ENCODE data around the gene KRTAP9-6. TPM values are rescaled to one million over a fixed set of nuclear protein-coding genes. Genes with fewer than 3 reads are reported as not detected.
"Not testable (repeated sequence)": the region's sequence is repeated elsewhere in the genome, so short reads cannot be mapped to it uniquely, and the experiment has no call there.

The KRTAP9-6 gene
- total and polyA plus RNA-seq, 2 donors (not counting 1 experiment from before 2014, with no cell fraction given): not detected

DNA sequence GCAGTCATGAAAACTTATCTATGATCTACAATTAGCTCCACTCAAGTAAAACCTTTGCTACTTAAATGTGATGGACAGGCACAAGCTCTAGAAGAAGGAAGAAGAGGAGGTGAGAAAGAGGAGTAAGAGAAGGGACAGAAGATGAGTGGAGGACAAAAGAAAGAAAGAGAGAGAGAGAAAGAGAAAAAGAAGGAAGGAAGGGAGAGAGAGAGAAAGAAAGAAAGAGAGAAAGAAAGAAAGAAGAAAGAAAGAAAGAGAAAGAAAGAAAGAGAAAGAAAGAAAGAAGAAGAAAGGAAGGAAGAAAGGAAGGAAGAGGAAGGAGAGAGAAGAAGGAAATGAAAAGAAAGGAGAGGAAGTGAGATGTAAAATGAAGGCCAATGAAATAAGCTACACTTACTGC, 35.1 kb upstream of the KRTAP9-6 start:
- peaks cover 2% of the 10 kb centered on the region for H3K4me1 Mint-ChIP-seq
- no peak overlapping the region for H3K27ac Mint-ChIP-seq
- Histone ChIP-seq H3K4me3 (ENCODE audit: control extremely low read depth in 1 of 5, extremely low read depth in 1 of 5, insufficient read depth in 1 of 5, low read depth in 2 of 5, low read length in 4 of 5) (no peak overlapping the region), H3K27me3 (replicated peaks in 1 of 4; ENCODE audit: control extremely low read depth in 1 of 4, control insufficient read depth in 3 of 4, insufficient read depth in 4 of 4, low read length in 3 of 4) (no peaks in the 10 kb centered on the region), H3K4me2 (replicated peaks; ENCODE audit: low read depth, low read length, poor library complexity, severe bottlenecking) (no peak overlapping the region), H4K20me1 (ENCODE audit: control insufficient read depth, insufficient read depth, low read length, poor library complexity, severe bottlenecking) (no peaks in the 10 kb centered on the region), H3K27ac (ENCODE audit: low read length in 2 of 2) (no peak overlapping the region), H3K36me3 (replicated peaks in 1 of 2; ENCODE audit: control extremely low read depth in 1 of 2, control insufficient read depth in 1 of 2, extremely low read depth in 1 of 2, insufficient read depth in 2 of 2, low read length in 1 of 2) (no peaks in the 10 kb centered on the region), H3K79me2 (ENCODE audit: control insufficient read depth, insufficient read depth, low read length) (no peaks in the 10 kb centered on the region), H3K9me3 (ENCODE audit: control extremely low read depth in 1 of 3, control insufficient read depth in 2 of 3, insufficient read depth in 1 of 3, low read length in 2 of 3) (peaks cover 0 to 3% (median 0%) of the 10 kb centered on the region in 3 donors), H3K4me1 (ENCODE audit: control insufficient read depth in 2 of 2, insufficient read depth in 2 of 2, low read length in 2 of 2) (peaks cover 0 to 4% of the 10 kb centered on the region in 2 donors), H3K9ac (ENCODE audit: low read length) (no peak overlapping the region), H2AFZ (ENCODE audit: insufficient read depth, low read depth, low read length, poor library complexity, severe bottlenecking) (no peak overlapping the region)
- TF ChIP-seq, protein P1, sequence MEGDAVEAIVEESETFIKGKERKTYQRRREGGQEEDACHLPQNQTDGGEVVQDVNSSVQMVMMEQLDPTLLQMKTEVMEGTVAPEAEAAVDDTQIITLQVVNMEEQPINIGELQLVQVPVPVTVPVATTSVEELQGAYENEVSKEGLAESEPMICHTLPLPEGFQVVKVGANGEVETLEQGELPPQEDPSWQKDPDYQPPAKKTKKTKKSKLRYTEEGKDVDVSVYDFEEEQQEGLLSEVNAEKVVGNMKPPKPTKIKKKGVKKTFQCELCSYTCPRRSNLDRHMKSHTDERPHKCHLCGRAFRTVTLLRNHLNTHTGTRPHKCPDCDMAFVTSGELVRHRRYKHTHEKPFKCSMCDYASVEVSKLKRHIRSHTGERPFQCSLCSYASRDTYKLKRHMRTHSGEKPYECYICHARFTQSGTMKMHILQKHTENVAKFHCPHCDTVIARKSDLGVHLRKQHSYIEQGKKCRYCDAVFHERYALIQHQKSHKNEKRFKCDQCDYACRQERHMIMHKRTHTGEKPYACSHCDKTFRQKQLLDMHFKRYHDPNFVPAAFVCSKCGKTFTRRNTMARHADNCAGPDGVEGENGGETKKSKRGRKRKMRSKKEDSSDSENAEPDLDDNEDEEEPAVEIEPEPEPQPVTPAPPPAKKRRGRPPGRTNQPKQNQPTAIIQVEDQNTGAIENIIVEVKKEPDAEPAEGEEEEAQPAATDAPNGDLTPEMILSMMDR (IDR thresholded peaks at IDR 0.05): no peak
- TF ChIP-seq EZH2 (IDR thresholded peaks at IDR 0.05; ENCODE audit: borderline replicate concordance, insufficient read depth, low read depth, low read length, poor library complexity, severe bottlenecking): no peak
- no peak overlapping the region for H3K4me3 Mint-ChIP-seq
- no peak for ATAC-seq (ENCODE audit: low read depth)
- ChIA-PET CTCF (no interaction called here), POLR2A (no interaction called here)
- no peaks in the 10 kb centered on the region for H3K9me3 Mint-ChIP-seq (ENCODE audit: insufficient read depth)
- peaks cover 38% of the 10 kb centered on the region for H3K27me3 Mint-ChIP-seq
- no peak for DNase-seq
- intact Hi-C loops (cut with micrococcal nuclease): no loop called here

DNA sequence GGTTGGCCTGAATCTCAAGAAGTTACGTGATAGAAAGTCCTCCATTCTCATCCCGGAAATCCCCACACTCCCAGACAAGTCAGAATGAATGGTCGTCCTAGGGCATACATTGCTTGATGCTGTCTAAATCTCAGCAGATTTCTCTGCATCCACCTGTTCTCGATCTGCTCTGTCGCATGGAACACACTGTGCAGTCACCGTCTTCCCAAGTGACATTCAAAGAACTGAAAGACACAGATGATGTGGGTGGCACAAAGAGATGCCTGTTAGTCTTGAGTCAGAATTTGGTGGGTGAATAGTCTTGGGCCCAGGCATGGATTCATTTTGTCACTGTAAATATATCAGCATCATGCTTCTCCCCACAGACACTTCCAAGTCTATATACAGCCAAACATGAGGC, 33.4 kb upstream of the KRTAP9-6 start:
- no peak overlapping the region for H3K9ac ChIP-seq (ENCODE audit: low read length)
- H3K9me3 ChIP-seq (ENCODE audit: control extremely low read depth in 1 of 3, control insufficient read depth in 2 of 3, insufficient read depth in 1 of 3, low read length in 2 of 3): peaks cover 0 to 3% (median 0%) of the 10 kb centered on the region in 3 donors
- Mint-ChIP-seq H3K27ac (no peak overlapping the region), H3K4me1 (peaks cover 2% of the 10 kb centered on the region), H3K9me3 (ENCODE audit: insufficient read depth) (no peaks in the 10 kb centered on the region), H3K4me3 (no peak overlapping the region), H3K27me3 (peaks cover 45% of the 10 kb centered on the region)
- H3K27ac ChIP-seq (ENCODE audit: low read length in 2 of 2): no peak overlapping the region
- 95% methylated on average over 6 of the region's 6 CpGs for WGBS (ENCODE audit: insufficient coverage)
- H3K4me1 ChIP-seq (ENCODE audit: control insufficient read depth in 2 of 2, insufficient read depth in 2 of 2, low read length in 2 of 2): peaks cover 0 to 4% of the 10 kb centered on the region in 2 donors
- H3K4me3 ChIP-seq (ENCODE audit: control extremely low read depth in 1 of 5, extremely low read depth in 1 of 5, insufficient read depth in 1 of 5, low read depth in 2 of 5, low read length in 4 of 5): no peak overlapping the region
- DNase-seq: no peak
- no peaks in the 10 kb centered on the region for H3K36me3 ChIP-seq (replicated peaks in 1 of 2; ENCODE audit: control extremely low read depth in 1 of 2, control insufficient read depth in 1 of 2, extremely low read depth in 1 of 2, insufficient read depth in 2 of 2, low read length in 1 of 2)
- H3K4me2 ChIP-seq (replicated peaks; ENCODE audit: low read depth, low read length, poor library complexity, severe bottlenecking): no peak overlapping the region
- no peak for ATAC-seq (ENCODE audit: low read depth)
- TF ChIP-seq, protein P1 (IDR thresholded peaks at IDR 0.05): no peak
- no peak for TF ChIP-seq EZH2 (IDR thresholded peaks at IDR 0.05; ENCODE audit: borderline replicate concordance, insufficient read depth, low read depth, low read length, poor library complexity, severe bottlenecking)
- ChIA-PET CTCF (no interaction called here), POLR2A (no interaction called here)
- H4K20me1 ChIP-seq (ENCODE audit: control insufficient read depth, insufficient read depth, low read length, poor library complexity, severe bottlenecking): no peaks in the 10 kb centered on the region
- H3K27me3 ChIP-seq (replicated peaks in 1 of 4; ENCODE audit: control extremely low read depth in 1 of 4, control insufficient read depth in 3 of 4, insufficient read depth in 4 of 4, low read length in 3 of 4): no peaks in the 10 kb centered on the region
- intact Hi-C loops (cut with micrococcal nuclease): no loop called here
- H2AFZ ChIP-seq (ENCODE audit: insufficient read depth, low read depth, low read length, poor library complexity, severe bottlenecking): no peak overlapping the region
- H3K79me2 ChIP-seq (ENCODE audit: control insufficient read depth, insufficient read depth, low read length): no peaks in the 10 kb centered on the region

DNA sequence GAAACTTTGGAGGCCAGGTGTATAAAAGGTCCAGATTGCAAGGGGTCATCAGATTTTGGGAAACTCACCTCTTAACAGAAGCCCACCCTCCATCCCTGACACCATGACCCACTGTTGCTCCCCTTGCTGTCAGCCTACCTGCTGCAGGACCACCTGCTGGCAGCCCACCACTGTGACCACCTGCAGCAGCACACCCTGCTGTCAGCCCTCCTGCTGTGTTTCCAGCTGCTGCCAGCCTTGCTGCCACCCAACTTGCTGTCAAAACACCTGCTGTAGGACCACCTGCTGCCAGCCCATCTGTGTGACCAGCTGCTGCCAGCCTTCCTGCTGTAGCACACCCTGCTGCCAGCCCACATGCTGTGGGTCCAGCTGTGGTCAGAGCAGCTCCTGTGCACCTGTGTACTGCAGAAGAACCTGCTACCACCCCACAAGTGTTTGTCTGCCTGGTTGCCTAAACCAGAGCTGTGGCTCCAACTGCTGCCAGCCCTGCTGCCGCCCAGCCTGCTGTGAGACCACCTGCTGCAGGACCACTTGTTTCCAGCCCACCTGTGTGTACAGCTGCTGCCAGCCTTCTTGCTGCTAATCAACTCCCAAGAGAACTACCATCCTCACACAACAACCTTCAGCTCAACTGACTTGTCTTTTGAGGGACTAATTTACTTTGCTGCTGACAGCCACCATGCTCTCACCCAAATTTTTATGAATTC, 32.6 kb upstream of the KRTAP9-6 start, which contains the start of gene KRTAP9-3:
KRTAP9-3 (plus strand) TSS at position 51 of the 707 bp plus-strand sequence; CDS start at position 104, 53 bp downstream.
- H3K4me1 ChIP-seq (ENCODE audit: control insufficient read depth in 2 of 2, insufficient read depth in 2 of 2, low read length in 2 of 2); H3K9me3 Mint-ChIP-seq (ENCODE audit: insufficient read depth); H3K36me3 ChIP-seq (replicated peaks in 1 of 2; ENCODE audit: control extremely low read depth in 1 of 2, control insufficient read depth in 1 of 2, extremely low read depth in 1 of 2, insufficient read depth in 2 of 2, low read length in 1 of 2); intact Hi-C loops (cut with micrococcal nuclease); H4K20me1 ChIP-seq (ENCODE audit: control insufficient read depth, insufficient read depth, low read length, poor library complexity, severe bottlenecking); H3K4me3 Mint-ChIP-seq; H3K27me3 ChIP-seq (replicated peaks in 1 of 4; ENCODE audit: control extremely low read depth in 1 of 4, control insufficient read depth in 3 of 4, insufficient read depth in 4 of 4, low read length in 3 of 4); DNase-seq; H3K4me3 ChIP-seq (ENCODE audit: control extremely low read depth in 1 of 5, extremely low read depth in 1 of 5, insufficient read depth in 1 of 5, low read depth in 2 of 5, low read length in 4 of 5); POLR2A ChIA-PET; ATAC-seq (ENCODE audit: low read depth); CTCF ChIA-PET; H3K4me2 ChIP-seq (replicated peaks; ENCODE audit: low read depth, low read length, poor library complexity, severe bottlenecking); H2AFZ ChIP-seq (ENCODE audit: insufficient read depth, low read depth, low read length, poor library complexity, severe bottlenecking); H3K9ac ChIP-seq (ENCODE audit: low read length); H3K27ac ChIP-seq (ENCODE audit: low read length in 2 of 2); H3K4me1 Mint-ChIP-seq; H3K27ac Mint-ChIP-seq; H3K9me3 ChIP-seq (ENCODE audit: control extremely low read depth in 1 of 3, control insufficient read depth in 2 of 3, insufficient read depth in 1 of 3, low read length in 2 of 3); H3K79me2 ChIP-seq (ENCODE audit: control insufficient read depth, insufficient read depth, low read length): not testable (repeated sequence)
- peaks cover 48% of the 10 kb centered on the region for H3K27me3 Mint-ChIP-seq
- 60% methylated on average over 1 of the region's 1 CpG for WGBS (ENCODE audit: insufficient coverage)
